ENCODE results near the gene THOC2. TPM values are rescaled to one million over a fixed set of nuclear protein-coding genes. Genes with fewer than 3 reads are reported as not detected.

THOC2 gene
- total RNA-seq, 1 donor from 2014 or later: 33.5 TPM

- DNase-seq (ENCODE audit: low spot score in 2 of 2): no peak
- Histone ChIP-seq H3K36me3 (peaks cover 0 to under 1% of the 10 kb centered on the region in 2 donors), H3K4me3 (no peak overlapping the region), H3K9me3 (no peaks in the 10 kb centered on the region), H3K4me1 (no peaks in the 10 kb centered on the region), H3K27ac (no peak overlapping the region), H3K27me3 (no peaks in the 10 kb centered on the region)
- TF ChIP-seq CTCF (IDR thresholded peaks at IDR 0.05): no peak
- intact Hi-C loops (cut with DNase I): no loop called here
Observed at GRCh38 chrX:123647244-123647643, 85.6 kb downstream of the THOC2 start.

DNA sequence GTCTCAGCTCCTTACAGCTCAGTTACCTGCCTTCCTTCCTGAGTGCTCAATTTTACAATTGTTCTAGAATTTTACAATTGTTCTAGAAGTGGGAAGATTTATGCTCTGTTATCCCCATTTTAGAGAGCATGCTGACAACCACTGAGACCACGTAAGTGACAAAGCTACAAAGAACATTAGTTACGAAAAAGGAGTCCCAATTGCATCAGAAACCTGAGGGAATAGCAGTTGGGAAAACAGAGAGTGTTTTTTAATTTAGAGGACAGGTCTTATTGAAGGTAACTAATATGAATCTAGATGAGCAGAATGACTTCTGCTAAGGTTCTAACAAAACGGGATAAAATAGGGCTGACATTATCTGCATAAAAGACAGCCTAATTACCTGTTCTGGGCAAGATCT, 103.3 kb downstream of the THOC2 start:
- TF ChIP-seq CTCF (IDR thresholded peaks at IDR 0.05): no peak
- H3K36me3 ChIP-seq: peaks cover 5 to 22% of the 10 kb centered on the region in 2 donors

DNA sequence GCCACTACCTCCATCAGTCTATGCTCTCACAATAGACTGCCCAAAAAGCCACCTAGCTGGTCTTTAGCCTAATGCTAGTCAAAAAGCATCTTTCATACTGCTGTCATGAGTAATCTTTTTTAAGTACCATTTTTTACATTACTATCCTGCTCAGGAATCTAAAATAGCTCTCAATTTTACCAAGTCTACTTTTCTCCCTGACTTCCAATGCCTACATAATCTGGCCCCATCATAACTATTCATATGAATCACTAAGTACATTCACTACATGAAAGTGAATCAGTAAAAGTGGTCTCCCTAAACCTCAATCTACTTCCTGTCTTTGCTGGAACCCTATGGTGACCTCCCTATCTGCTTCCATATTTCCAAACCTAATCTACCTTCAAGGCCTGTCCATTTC, 105.9 kb downstream of the THOC2 start:
- H3K4me3 ChIP-seq: no peak overlapping the region
- TF ChIP-seq CTCF (IDR thresholded peaks at IDR 0.05): no peak
- DNase-seq (ENCODE audit: low spot score in 2 of 2): no peak
- H3K9me3 ChIP-seq: no peaks in the 10 kb centered on the region
- intact Hi-C loops (cut with DNase I): no loop called here
- no peak overlapping the region for H3K27ac ChIP-seq
- no peaks in the 10 kb centered on the region for H3K4me1 ChIP-seq
- peaks cover 6 to 26% of the 10 kb centered on the region in 2 donors for H3K36me3 ChIP-seq
- no peaks in the 10 kb centered on the region for H3K27me3 ChIP-seq

More for the DNA sequence above, 103.3 kb downstream of the THOC2 start:
- no peak for DNase-seq (ENCODE audit: low spot score in 2 of 2)
- Histone ChIP-seq H3K4me1 (no peaks in the 10 kb centered on the region), H3K27me3 (no peaks in the 10 kb centered on the region), H3K4me3 (no peak overlapping the region), H3K9me3 (no peaks in the 10 kb centered on the region), H3K27ac (no peak overlapping the region)
- intact Hi-C loops (cut with DNase I): no loop called here

GRCh38 chrX:123625952-123626351, 106.9 kb downstream of the THOC2 start:
- no peak for DNase-seq (ENCODE audit: low spot score in 2 of 2)
- TF ChIP-seq CTCF (IDR thresholded peaks at IDR 0.05): no peak
- peaks cover 9 to 30% of the 10 kb centered on the region in 2 donors for H3K36me3 ChIP-seq

DNA sequence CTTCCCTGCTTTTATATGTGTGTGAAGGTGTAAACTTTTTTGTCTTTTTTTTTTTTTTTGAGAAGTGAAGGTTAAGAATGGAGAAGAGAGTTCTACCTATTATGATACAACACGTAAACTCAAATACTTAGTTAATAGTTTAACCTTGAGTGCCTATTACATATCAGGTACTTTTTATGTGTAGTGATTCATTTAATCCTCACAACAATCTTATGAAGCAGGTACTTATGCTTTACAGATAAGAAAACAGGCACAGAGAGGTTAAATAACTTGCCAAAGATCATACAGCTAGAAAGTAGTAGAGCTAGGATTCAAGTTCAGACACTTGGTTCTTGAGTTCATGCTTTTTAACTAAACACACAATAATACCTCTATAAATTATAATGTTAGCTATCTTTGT, 107.4 kb downstream of the THOC2 start:
- no peak for TF ChIP-seq CTCF (IDR thresholded peaks at IDR 0.05)
- no peak overlapping the region for H3K4me3 ChIP-seq
- no peak for DNase-seq (ENCODE audit: low spot score in 2 of 2)
- intact Hi-C loops (cut with DNase I): no loop called here
- no peaks in the 10 kb centered on the region for H3K27me3 ChIP-seq
- no peaks in the 10 kb centered on the region for H3K4me1 ChIP-seq
- no peaks in the 10 kb centered on the region for H3K9me3 ChIP-seq
- H3K36me3 ChIP-seq: peaks cover 9 to 29% of the 10 kb centered on the region in 2 donors
- H3K27ac ChIP-seq: no peak overlapping the region

More at GRCh38 chrX:123625952-123626351, 106.9 kb downstream of the THOC2 start:
- no peaks in the 10 kb centered on the region for H3K9me3 ChIP-seq
- no peaks in the 10 kb centered on the region for H3K4me1 ChIP-seq
- H3K4me3 ChIP-seq: no peak overlapping the region
- intact Hi-C loops (cut with DNase I): no loop called here
- H3K27me3 ChIP-seq: no peaks in the 10 kb centered on the region
- no peak overlapping the region for H3K27ac ChIP-seq

DNA sequence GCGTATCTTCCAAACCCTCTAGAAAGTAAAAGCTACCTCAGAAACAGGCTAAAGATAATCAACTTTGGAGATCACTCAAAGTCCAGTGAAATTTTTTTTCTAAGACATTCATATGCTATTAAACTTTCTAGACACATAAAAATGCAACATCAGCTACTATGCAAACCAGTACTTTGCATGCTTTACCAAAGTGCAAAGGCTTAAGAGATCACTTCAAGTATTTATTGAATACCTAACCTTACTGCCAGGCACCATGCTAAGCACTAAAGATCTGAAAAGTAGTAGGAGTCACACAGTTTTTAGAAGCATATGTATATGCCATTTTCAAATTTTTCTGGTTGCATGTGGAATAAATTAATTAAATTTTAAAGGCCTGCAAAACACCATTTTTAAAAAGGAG, 115.8 kb downstream of the THOC2 start:
- no peak for TF ChIP-seq CTCF (IDR thresholded peaks at IDR 0.05)
- intact Hi-C loops (cut with DNase I): no loop called here
- Histone ChIP-seq H3K36me3 (peaks cover 7 to 11% of the 10 kb centered on the region in 2 donors), H3K4me1 (no peaks in the 10 kb centered on the region), H3K9me3 (no peaks in the 10 kb centered on the region), H3K27me3 (no peaks in the 10 kb centered on the region), H3K27ac (no peak overlapping the region), H3K4me3 (no peak overlapping the region)
- no peak for DNase-seq (ENCODE audit: low spot score in 2 of 2)

All from ascending aorta (tissue), 2 donors.